Stimulated activated memory B cell treated with anti-CD40 and anti-IgM and Interleukin-4, amounts not matched to agents 10 μg/mL and 1 μg/mL and 100 μg/mL, for 72 hours (primary cell): ENCODE measurements around the gene SYT8.
"Not testable (repeated sequence)": the region's sequence is repeated elsewhere in the genome, so short reads cannot be mapped to it uniquely, and the experiment has no call there.

Experiments
- ATAC-seq: fragments of 150-1000 bp; cut with Tn5 transposase; 2 replicates; pipeline ENCODE4 v1.10.0; 2021
- H3K27ac Mint-ChIP-seq: one replicate; pipeline ENCODE4 v1.8.0; 2022; ENCODE audit warnings: mild to moderate bottlenecking, mixed read lengths
- H3K27me3 Mint-ChIP-seq: one replicate; pipeline ENCODE4 v1.8.0; 2022; ENCODE audit warnings: mixed read lengths
- H3K36me3 Mint-ChIP-seq: one replicate; pipeline ENCODE4 v1.8.0; 2022; ENCODE audit warnings: mixed read lengths
- H3K4me1 Mint-ChIP-seq: one replicate; pipeline ENCODE4 v1.8.0; 2022; ENCODE audit warnings: mixed read lengths
- H3K4me3 Mint-ChIP-seq: one replicate; pipeline ENCODE4 v1.8.0; 2022; ENCODE audit warnings: mild to moderate bottlenecking, moderate library complexity, mixed read lengths
- H3K9me3 Mint-ChIP-seq: one replicate; pipeline ENCODE4 v1.8.0; 2022; ENCODE audit warnings: mixed read lengths

The SYT8 gene

DNA sequence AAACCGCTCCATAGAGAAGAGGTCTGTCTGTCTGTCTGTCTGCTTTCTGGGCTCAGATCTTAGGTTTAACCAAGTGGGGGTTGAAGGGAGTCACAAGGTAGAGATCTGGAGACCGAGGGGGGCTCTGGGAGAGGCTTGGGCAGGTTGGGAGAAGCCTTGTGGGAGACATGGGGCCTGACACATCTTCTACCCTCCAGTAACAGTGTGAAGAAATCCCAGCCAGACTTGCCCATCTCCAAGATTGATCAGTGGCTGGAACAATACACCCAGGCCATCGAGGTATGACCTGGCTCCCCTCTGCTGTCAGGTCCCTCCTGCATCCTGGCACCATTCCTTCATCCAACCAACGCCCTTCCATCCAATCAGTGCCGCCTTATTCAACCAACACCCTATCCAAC, 49.5 kb downstream of the SYT8 start:
- no peak overlapping the region for H3K4me3 Mint-ChIP-seq
- H3K9me3 Mint-ChIP-seq: no peaks in the 10 kb centered on the region
- no peak for ATAC-seq
- H3K4me1 Mint-ChIP-seq: peaks cover 35% of the 10 kb centered on the region
- H3K27ac Mint-ChIP-seq: no peak overlapping the region
- no peaks in the 10 kb centered on the region for H3K27me3 Mint-ChIP-seq
- H3K36me3 Mint-ChIP-seq: peaks cover 15% of the 10 kb centered on the region

- H3K27ac Mint-ChIP-seq: not testable (repeated sequence)
Observed at GRCh38 chr11:1886551-1886950, 51.8 kb downstream of the SYT8 start.

More at GRCh38 chr11:1886551-1886950, 51.8 kb downstream of the SYT8 start:
- H3K4me3 Mint-ChIP-seq, ATAC-seq, H3K27me3 Mint-ChIP-seq, H3K36me3 Mint-ChIP-seq, H3K9me3 Mint-ChIP-seq: not testable (repeated sequence)
- peaks cover 15% of the 10 kb centered on the region for H3K4me1 Mint-ChIP-seq
